ENCODE data around the gene CDCA5.
A peak's percentile ranks its signal among the peaks of the same experiment; 100 is the strongest.

Gene CDCA5

GRCh38 chr11:65043881-65044501, 39.8 kb downstream of the CDCA5 start:
- DNase-seq (ENCODE audit: low read depth), result peak; percentile 45

- DNase-seq (ENCODE audit: low read depth), result no peak
These were observed 40.9 kb downstream of the CDCA5 start for GRCh38 chr11:65042891-65043290.

GRCh38 chr11:65040847-65041622, 42.8 kb downstream of the CDCA5 start, which contains the start of gene SAC3D1:
SAC3D1 (plus strand) TSS chr11:65041210; CDS start chr11:65041293, 83 bp downstream.
- peak; percentile 85 for DNase-seq (ENCODE audit: low read depth)

- no peak for DNase-seq (ENCODE audit: low read depth)
These were observed 43.4 kb downstream of the CDCA5 start for GRCh38 chr11:65040520-65040846.

DNA sequence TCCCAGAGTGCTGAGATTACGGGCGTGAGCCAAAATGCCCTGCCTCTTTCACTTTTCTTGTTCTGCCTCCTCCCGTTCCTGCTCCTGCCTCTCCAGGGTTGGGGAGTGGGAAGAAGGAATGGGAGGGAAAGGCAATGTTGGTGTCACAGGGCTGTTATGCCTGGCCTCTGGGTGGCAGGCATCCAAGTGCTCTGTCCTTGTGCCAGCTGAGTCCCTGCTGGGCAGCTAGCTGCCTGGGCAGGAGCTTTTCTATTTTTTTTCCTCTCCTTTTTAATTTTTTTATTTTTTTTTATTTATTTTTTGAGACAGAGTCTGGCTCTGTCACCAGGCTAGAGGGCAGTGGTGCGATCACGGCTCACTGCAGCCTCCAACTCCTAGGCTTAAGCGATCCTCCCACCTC, 46.9 kb downstream of the CDCA5 start:
- no peak for DNase-seq (ENCODE audit: low read depth)

- no peak for DNase-seq (ENCODE audit: low read depth)
These were observed 48.3 kb downstream of the CDCA5 start for GRCh38 chr11:65035579-65035978.

DNA sequence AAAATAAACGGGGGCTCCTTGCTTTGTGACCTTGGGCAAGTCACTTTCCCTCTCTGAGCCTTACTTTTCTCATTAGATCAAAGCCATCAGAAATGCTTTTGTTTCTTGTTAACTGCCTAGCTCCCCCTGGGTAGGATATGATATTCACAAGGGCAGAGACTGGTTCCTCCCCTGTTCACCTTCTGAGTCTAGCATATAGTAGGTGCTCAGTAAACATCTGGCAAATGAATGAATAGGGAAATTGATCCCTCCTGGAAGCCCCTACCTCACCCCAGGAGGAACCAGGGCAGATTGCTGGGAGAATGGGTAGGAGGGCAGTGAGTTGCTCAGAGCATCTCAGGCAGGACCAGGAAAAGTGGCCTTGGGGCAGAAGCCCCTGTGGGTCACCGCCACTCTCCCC, 49.4 kb downstream of the CDCA5 start:
- DNase-seq (ENCODE audit: low read depth), result no peak

DNA sequence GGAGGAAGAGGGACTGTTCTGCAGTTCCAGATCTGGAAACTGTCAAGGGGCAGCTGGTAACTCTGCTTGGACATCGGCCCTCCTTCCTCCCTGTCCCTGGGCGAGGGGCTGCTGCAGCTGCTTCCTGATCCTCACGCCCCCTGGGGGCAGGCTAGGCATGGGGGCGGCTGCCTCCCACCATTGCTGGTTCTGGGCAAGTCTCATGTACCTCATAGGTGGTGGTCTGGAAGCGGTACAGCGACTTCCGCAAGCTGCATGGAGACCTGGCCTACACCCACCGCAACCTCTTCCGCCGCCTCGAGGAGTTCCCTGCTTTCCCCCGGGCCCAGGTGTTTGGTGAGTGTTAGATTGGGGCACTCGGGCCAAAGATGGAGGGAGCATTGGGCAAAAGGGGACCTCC, 51.6 kb downstream of the CDCA5 start:
- no peak for DNase-seq (ENCODE audit: low read depth)
